Spleen (tissue), 11 donors: Measurements from ENCODE around the gene ADPRH. TPM values are rescaled to one million over a fixed set of nuclear protein-coding genes. Genes with fewer than 3 reads are reported as not detected.

ENCODE experiments used
- DNase-seq: peaks from one replicate; pipeline ENCODE4 v3.0.0-alpha.2; 2020
- H3K27ac ChIP-seq, 8 donors: fragments of 200-600 bp; sonication (generic) in 7 of 8; 1 replicate in 4 of 8; 2 replicates in 4 of 8; pipeline versions ENCODE4 v1.5.0 to v1.8.0; 2016 to 2021; ENCODE audit warnings: inconsistent platforms in 4 of 8, mild to moderate bottlenecking in 4 of 8, moderate library complexity in 1 of 8
- H3K27me3 ChIP-seq, 7 donors: fragments of 200-600 bp; sonication (generic) in 6 of 7; replicated peaks in 1 of 7; 1 replicate in 4 of 7; 2 replicates in 3 of 7; pipeline versions ENCODE4 v1.5.0 to v1.8.0; 2016 to 2021; ENCODE audit warnings: inconsistent platforms in 3 of 7, mild to moderate bottlenecking in 1 of 7
- H3K36me3 ChIP-seq, 6 donors: fragments of 200-600 bp; sonication (generic) in 5 of 6; 1 replicate in 4 of 6; 2 replicates in 2 of 6; pipeline versions ENCODE4 v1.5.0 to v1.8.0; 2016 to 2021; ENCODE audit warnings: inconsistent platforms in 2 of 6
- H3K4me1 ChIP-seq, 6 donors: fragments of 200-600 bp; sonication (generic) in 5 of 6; 1 replicate in 3 of 6; 2 replicates in 3 of 6; pipeline versions ENCODE4 v1.5.0 to v1.8.0; 2016 to 2021; ENCODE audit warnings: inconsistent platforms in 3 of 6
- H3K4me3 ChIP-seq, 8 donors: fragments of 200-600 bp; sonication (generic) in 7 of 8; 1 replicate in 4 of 8; 2 replicates in 4 of 8; pipeline versions ENCODE4 v1.5.0 to v1.8.0; 2016 to 2021; ENCODE audit warnings: inconsistent platforms in 4 of 8, mild to moderate bottlenecking in 4 of 8, moderate library complexity in 2 of 8
- H3K9me3 ChIP-seq, 8 donors: fragments of 200-600 bp; sonication (generic) in 7 of 8; 1 replicate in 4 of 8; 2 replicates in 4 of 8; pipeline versions ENCODE4 v1.5.0 to v1.8.0; 2016 to 2021; ENCODE audit warnings: inconsistent platforms in 4 of 8
- POLR2A ChIP-seq, 3 donors: fragments of 450-650 bp; IDR thresholded peaks; one replicate each; pipeline ENCODE4 v1.5.1; 2017; ENCODE audit warnings: antibody characterized with exemption in 3 of 3, mild to moderate bottlenecking in 1 of 3
- POLR2AphosphoS5 ChIP-seq, 3 donors: sonication (generic); formaldehyde crosslinking; IDR thresholded peaks; one replicate each; pipeline ENCODE4 v1.5.1; 2017; ENCODE audit warnings: antibody characterized with exemption in 3 of 3
- WGBS, 5 donors: extraction: QIAGEN DNeasy Blood & Tissue Kit in 3 of 5; methylation state at CpG; one replicate each; pipeline versions ENCODE4 v1.1.5 to v1.1.7; 2013 to 2018; 5-methylcytosine and 5-hydroxymethylcytosine counted together
- intact Hi-C: fragments of 100-400 bp; cut with DNase I; formaldehyde crosslinking; loops from one replicate; pipeline ENCODE4 v1.15.0; 2023; ENCODE audit warnings: low total_unique reads
- polyA plus RNA-seq, 3 donors: library from polyadenylated mRNA; stranded (reverse); fragments of 200-250 nt; gene quantifications; one replicate each; pipeline ENCODE4 v1.2.1, GENCODE V29; 2013
- total RNA-seq, 7 donors: library from RNA; depleted of rRNA in 3 of 7; stranded (reverse); fragments of >200 nt in 3 of 7; fragmentation: NEBNext Ultra II Directional in 4 of 7; extraction: Animal tissue kit (Norgen Biotek cat#: 25700) in 4 of 7; gene quantifications; one replicate each; pipeline versions ENCODE4 v1.1.0 to v1.2.1, GENCODE V29; 2016 to 2021
- TF ChIP-seq, protein P1 (sequence below), 11 experiments: fragments of 200-600 bp in 7 of 11; fragments of 450-650 bp in 4 of 11; sonication (generic) in 4 of 11; IDR thresholded peaks in 8 of 11; conservative IDR thresholded peaks in 3 of 11; 1 replicate in 7 of 11; 2 replicates in 4 of 11; pipeline versions ENCODE4 v1.4.0 to v1.8.0; 2016 to 2021; ENCODE audit warnings: antibody characterized with exemption in 11 of 11, inconsistent platforms in 4 of 11, mild to moderate bottlenecking in 1 of 11
- donor health status: healthy with polysubstance abuse.
- donor health status: DM: no; HTN: no; CAD: no; lungs with moderate emphysema.
- donor health status: DM: no; HTN: no; CAD: no.
- donor health status: Bipolar disorder and iron deficiency.
- donor health status: healthy.
- donor health status: DM: no; HTN: no; CAD: no.
- donor health status: DM: yes; HTN: yes; CAD: no.

Gene ADPRH
- total and polyA plus RNA-seq, 10 donors = 7.1 to 29.2 (median 18.1) TPM

DNA sequence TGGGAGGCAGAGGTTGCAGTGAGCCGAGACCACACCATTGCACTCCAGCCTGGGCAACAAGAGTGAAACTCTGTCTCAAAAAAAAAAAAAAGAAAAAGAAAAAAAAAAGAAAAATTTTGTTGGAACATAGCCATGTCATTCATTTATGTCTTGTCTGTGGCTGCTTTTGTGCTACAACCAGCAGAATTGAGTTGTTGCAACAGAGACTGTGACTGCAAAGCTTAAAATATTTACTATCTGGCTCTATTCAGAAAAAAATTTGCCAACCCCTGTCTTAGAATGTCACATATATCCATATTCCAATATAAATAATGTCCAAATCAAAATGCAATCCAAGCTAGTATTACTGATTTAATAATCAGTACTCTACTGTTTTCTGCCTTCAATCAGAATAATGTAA lies 45.0 kb upstream of the ADPRH start:
- Histone ChIP-seq H3K36me3 (peaks cover 0 to 14% (median 0%) of the 10 kb centered on the region in 6 donors), H3K4me3 (no peak overlapping the region), H3K9me3 (no peaks in the 10 kb centered on the region), H3K4me1 (peaks cover 0 to 3% (median 0%) of the 10 kb centered on the region in 6 donors), H3K27me3 (no peaks in the 10 kb centered on the region), H3K27ac (no peak overlapping the region)
- WGBS, 5 donors = 85 to 93% (median 86%) methylated on average over 1 of the region's 1 CpG; no CpG with 5 or more reads in 1 of the 5 donors
- intact Hi-C loops = no loop called here
- DNase-seq = no peak
- TF ChIP-seq POLR2A (IDR thresholded peaks at IDR 0.05) (no peak), POLR2AphosphoS5 (IDR thresholded peaks at IDR 0.05) (no peak)
- TF ChIP-seq, protein P1, sequence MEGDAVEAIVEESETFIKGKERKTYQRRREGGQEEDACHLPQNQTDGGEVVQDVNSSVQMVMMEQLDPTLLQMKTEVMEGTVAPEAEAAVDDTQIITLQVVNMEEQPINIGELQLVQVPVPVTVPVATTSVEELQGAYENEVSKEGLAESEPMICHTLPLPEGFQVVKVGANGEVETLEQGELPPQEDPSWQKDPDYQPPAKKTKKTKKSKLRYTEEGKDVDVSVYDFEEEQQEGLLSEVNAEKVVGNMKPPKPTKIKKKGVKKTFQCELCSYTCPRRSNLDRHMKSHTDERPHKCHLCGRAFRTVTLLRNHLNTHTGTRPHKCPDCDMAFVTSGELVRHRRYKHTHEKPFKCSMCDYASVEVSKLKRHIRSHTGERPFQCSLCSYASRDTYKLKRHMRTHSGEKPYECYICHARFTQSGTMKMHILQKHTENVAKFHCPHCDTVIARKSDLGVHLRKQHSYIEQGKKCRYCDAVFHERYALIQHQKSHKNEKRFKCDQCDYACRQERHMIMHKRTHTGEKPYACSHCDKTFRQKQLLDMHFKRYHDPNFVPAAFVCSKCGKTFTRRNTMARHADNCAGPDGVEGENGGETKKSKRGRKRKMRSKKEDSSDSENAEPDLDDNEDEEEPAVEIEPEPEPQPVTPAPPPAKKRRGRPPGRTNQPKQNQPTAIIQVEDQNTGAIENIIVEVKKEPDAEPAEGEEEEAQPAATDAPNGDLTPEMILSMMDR (IDR thresholded peaks at IDR 0.05 in 8 of 11, conservative IDR thresholded peaks at IDR 0.05 in 3 of 11) = no peak

DNA sequence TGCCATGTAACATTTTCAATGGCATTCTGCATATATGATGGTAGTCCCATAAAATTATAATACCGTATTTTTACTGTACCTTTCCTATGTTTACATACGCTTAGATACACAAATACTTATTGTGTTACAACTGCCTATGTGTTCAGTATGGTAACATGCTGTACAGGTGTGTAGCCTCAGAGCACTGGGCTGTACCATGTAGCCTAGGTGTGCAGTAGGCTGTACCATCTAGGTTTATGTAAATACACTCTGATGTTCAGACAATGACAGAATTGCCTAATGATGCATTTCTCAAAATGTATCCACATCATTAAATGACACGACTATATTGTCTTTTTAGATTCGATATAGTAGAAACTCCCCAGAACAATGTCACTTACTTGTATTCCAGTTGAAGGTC lies 42.5 kb upstream of the ADPRH start:
- Histone ChIP-seq H3K36me3 (peaks cover 0 to 12% (median 0%) of the 10 kb centered on the region in 6 donors), H3K27ac (no peak overlapping the region), H3K9me3 (no peaks in the 10 kb centered on the region), H3K4me1 (peaks cover 0 to 8% (median 0%) of the 10 kb centered on the region in 6 donors), H3K27me3 (no peaks in the 10 kb centered on the region), H3K4me3 (no peak overlapping the region)
- WGBS, 5 donors = 90 to 97% (median 95%) methylated on average over 4 of the region's 4 CpGs
- DNase-seq = no peak
- intact Hi-C loops = no loop called here
- TF ChIP-seq POLR2AphosphoS5 (IDR thresholded peaks at IDR 0.05) = no peak
- no peak for TF ChIP-seq POLR2A (IDR thresholded peaks at IDR 0.05)
- TF ChIP-seq, protein P1 (IDR thresholded peaks at IDR 0.05 in 8 of 11, conservative IDR thresholded peaks at IDR 0.05 in 3 of 11) = no peak

DNA sequence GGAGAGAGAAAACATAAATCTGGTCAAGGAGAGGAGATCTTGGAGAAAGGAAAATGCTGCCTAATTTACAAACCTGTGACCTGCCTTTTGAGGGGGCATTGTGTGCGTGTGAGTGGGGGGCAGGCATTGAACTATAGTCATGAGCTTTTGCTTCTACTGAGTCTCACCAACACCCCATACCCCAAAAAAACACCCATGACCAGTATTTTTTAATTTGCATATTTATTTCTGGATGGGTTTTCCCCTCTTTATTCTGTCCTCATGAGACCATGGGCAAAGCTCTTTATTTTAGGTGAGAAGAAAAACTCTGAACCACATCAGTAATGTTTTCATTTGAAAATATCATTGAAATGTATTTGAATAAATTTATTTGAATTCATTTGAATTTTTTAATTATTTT lies 40.5 kb upstream of the ADPRH start:
- Histone ChIP-seq H3K27me3 (no peaks in the 10 kb centered on the region), H3K27ac (no peak overlapping the region), H3K9me3 (no peaks in the 10 kb centered on the region), H3K4me3 (no peak overlapping the region), H3K4me1 (peaks cover 0 to 8% (median 0%) of the 10 kb centered on the region in 6 donors), H3K36me3 (peaks cover 0 to 9% (median 0%) of the 10 kb centered on the region in 6 donors)
- no peak for DNase-seq
- WGBS, 5 donors = 84 to 97% (median 85%) methylated on average over 1 of the region's 1 CpG
- TF ChIP-seq, protein P1 (IDR thresholded peaks at IDR 0.05 in 8 of 11, conservative IDR thresholded peaks at IDR 0.05 in 3 of 11) = no peak
- TF ChIP-seq POLR2AphosphoS5 (IDR thresholded peaks at IDR 0.05) = no peak
- no peak for TF ChIP-seq POLR2A (IDR thresholded peaks at IDR 0.05)
- intact Hi-C loops = no loop called here

DNA sequence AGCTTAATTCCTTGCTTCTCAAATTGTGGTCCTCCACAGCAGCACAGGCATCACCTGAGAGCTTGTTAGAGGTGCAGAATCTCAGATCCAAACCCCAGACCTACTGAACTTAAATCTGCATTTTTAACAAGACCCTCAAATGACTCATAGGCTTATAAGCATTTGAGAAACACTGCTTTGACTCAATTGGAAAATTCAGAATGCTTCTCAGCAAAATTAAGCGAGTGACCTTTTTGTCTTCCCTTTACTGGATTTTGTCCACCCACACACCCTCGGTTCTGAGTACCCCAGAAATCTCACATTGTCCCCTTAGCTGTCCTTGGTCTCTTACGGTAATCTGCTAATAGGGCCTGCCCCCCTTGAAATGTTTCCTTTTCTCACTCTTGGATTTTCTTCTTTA lies 37.7 kb upstream of the ADPRH start:
- intact Hi-C loops = no loop called here
- peaks cover 0 to 6% (median 0%) of the 10 kb centered on the region in 6 donors for H3K36me3 ChIP-seq
- 51 to 74% (median 67%) methylated on average over 3 of the region's 3 CpGs for WGBS, 5 donors

More for the DNA sequence above, 37.7 kb upstream of the ADPRH start:
- DNase-seq = no peak
- H3K4me3 ChIP-seq = no peak overlapping the region
- H3K9me3 ChIP-seq = no peaks in the 10 kb centered on the region
- peaks cover 0 to 8% (median 0%) of the 10 kb centered on the region in 6 donors for H3K4me1 ChIP-seq
- no peak for TF ChIP-seq POLR2A (IDR thresholded peaks at IDR 0.05)
- TF ChIP-seq, protein P1 (IDR thresholded peaks at IDR 0.05 in 8 of 11, conservative IDR thresholded peaks at IDR 0.05 in 3 of 11) = no peak
- no peak for TF ChIP-seq POLR2AphosphoS5 (IDR thresholded peaks at IDR 0.05)
- H3K27me3 ChIP-seq = no peaks in the 10 kb centered on the region
- H3K27ac ChIP-seq = no peak overlapping the region
